ENCODE measurements around the gene EXOC1.
A peak's percentile ranks its signal among the peaks of the same experiment; 100 is the strongest.

Gene EXOC1

DNA sequence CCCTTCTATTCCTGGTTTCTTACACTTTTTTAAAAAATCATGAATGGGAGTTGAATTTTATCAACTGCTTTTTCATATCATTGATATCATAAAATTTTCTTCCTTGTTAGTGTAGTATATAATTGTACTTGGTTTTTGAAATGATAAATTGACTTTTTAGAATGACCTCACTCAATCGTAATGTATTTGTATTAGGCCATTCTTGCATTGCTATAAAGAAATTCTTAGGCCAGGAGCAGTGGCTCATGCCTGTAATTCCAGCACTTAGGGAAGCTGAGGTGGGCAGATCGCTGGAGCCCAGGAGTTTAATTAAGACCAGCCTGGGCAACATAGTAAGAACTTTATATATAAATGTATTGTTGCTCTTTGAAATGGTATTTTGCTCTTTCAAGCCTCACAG lies 6.3 kb downstream of the EXOC1 start:
- no peak for DNase-seq

DNA sequence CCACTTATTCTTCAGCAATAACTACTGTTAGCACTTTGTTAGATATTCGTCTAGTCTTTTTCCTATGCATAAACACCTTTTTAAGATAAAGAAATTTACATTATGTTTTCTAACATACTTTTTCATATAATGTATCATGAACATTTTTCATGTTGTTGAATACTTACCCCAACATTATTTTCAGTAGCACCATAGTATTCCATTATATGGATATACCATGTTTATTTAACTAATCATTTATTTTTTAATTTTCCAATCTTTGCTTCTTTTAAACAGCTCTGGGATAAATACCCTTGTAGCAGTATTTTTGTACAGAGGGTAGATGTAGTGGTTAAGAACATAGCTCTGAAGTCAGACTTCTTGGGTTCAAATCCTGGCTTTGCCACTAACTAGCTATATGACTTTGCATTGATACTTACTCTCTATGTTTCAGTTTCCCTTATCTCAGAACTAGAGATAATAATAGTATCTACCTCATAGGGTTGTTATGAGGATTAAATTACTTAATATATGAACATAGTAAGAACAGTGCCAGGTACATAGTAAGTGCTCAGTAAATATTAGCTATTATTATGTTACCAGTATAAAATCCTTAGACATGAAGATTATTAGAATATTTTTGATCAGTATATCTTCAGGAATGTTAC lies 11.3 kb downstream of the EXOC1 start:
- no peak for DNase-seq

DNA sequence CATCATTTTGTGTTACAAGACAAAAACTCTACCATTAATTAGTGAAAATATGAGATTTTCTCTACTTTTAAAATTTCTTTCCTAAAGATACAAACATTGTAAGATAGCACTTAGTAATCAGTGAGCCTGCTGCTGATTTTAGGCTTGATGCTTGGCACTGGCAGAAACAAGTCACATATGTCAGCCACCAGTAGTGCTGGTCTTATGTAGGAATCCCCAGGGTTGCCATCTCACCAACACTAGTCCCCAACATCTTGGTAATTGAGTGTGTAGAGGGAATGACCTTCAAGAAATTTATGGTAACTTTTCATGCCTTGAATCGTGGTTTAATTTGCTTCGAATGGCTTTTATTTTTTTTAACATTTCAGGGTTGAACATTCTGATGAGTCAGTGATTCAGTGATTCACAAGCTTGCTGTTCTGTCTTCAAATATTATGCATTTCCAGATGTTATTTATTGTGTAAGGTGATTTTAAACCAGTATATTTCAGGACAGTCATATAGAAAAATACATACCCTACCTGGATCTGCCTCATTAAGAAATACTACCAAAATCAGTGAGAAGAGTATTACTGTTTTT lies 11.9 kb downstream of the EXOC1 start:
- no peak for DNase-seq

DNA sequence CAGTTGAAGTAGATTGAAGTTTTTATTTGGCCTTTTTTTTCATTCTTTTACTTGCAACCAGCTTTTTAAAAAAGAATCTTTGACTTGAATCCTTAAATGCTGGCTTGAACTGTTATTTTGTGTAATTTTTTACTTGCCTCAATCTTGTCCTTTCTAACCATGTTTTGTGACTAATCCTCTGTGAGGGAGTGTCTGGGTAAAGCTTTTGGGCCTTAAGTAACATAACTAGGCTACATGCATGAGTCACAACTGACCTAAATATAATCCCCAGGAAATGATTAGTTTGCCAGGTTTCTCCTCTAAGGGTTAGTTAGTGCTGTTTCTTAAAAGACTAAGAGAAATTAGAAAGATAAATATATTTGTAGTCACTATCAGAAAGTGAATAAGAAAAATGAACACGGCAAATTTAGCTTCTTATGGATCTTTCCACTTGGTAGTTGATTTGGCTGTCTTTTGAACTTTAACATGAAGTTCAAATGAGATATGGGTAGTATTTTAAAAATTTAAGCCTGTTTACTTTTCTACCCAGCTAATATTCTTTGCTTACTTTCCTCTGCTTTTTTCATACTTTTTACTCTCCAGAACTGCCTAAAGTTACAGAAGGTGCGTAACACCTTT lies 13.0 kb downstream of the EXOC1 start:
- DNase-seq, result no peak

DNA sequence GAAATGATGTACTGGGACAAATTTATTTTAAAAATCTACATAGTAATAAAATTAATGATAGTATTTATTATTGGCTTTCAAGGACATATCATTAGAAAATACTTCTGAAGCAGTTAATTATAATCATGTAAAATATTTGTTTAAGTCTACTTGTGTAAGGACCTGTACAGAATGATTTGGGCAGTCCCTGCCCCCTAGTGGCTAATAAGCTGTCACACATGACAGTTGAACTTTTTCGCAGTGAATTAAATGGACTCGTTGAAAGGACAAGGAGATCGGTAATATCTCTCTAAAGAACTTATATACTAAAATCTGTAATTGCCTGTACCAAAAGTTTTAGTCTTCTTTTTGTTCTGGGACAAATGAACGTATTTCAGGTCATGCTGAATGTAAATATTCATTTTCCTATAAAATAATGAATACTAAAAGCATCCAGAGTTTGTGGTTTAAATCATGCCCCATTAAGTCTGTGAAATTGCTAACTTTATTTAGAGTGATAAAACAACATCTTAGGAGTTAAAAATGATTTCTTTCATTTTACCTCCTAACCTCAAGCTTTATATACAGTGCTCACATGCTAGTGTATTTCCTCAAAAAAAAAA lies 13.6 kb downstream of the EXOC1 start:
- DNase-seq, result peak; percentile 83

DNA sequence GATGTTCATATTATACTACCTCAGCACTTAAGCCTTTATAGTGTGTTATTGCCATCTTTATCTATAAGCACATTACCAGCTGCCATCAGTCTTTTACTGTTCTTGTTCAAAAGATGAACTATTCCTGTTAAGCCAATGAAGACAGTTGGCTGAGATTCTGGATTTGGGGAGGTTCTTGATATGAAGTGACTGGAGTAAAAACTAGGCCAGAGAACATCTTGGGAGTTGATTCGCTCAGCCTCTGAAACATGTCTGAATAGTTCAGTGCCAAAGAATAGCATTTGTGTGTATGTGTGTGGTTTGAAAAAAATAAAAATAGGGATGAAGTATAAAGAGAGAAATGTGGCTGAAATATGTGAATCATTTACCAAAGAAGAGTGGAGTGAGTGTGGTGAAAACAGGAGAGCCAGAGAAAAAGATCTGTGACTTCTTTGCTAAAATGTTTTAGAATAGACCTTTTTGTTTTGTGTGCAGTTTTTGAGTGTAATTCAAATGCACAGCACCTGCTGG lies 15.2 kb downstream of the EXOC1 start:
- DNase-seq, result no peak

DNA sequence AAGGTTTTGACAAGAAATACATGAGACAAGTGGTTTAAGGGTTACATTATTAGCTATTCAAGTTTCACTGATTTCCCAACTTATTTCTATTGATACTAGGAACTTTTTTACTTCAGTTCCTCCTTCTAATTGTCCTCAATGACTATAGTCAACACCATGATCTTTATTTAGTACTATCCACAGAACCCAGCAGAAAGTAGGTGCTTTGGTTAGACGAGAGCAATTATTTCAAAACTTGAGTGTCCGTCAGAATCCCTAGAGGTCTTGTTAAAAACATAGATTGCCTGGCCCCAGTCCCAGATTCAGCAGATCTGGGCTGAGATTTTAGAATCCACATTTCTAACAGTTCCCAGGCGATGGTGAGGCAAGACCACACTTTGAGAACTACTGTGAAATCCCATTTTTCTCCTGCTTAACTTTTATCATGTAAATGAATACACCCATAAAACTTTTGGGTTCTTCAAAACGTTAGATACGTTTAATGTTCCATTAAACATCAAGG lies 17.9 kb downstream of the EXOC1 start:
- DNase-seq, result no peak

DNA sequence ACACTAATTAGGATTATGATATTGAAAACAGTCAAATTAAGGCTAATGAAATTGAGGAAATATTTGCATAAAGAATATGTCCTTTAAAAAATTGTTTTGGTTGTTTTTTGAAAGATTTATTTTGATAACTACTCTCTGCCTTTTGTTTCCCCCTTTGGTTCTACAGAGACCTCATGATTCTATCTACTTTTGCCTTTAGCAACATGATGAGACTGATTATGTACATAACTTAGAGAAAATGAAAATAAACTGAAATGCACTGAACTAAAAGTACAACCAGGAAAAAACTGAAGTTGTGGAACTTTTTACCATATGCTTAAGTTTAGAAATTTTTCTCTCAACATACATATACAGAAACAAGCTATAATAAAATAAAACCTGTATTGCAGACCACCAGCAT lies 21.4 kb downstream of the EXOC1 start:
- DNase-seq, result no peak

DNA sequence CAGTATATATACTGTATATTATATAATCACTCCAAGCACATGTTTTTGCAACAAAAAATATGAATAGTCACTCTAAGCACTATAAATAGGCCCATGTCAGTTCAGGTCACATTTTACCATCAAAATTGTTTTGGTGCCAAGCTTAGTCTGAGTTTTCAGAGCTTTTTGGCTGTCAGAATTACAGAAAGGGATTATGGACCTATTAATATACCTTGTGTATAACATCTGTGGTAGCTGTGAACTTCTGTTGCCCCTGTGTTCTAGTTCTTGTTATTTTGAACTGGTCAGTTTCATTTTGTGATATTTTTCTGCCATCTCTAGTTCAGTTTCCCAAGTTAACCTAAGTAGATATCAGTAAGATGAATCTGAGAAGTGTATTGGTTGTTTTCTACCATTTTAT lies 22.9 kb downstream of the EXOC1 start:
- no peak for DNase-seq

DNA sequence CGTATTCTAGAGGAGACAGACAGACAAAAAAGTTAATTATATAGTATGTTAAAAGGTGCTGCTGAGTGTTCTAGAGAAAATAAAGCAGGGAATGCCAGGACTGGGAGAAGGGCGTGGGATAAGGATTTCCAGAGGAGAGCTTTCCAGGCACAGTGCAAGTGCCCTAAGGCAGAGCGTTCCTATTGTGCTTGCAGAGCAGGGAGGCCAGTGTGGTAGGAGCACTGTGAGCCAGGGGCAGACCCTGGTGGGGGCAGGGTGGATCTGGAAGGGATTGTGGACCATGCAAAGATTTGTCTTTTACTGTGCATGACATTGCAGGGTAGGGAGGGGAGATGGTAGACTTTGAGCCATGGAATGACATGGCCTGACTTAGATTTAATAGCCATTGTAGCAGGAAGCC lies 25.8 kb downstream of the EXOC1 start:
- DNase-seq, result no peak

DNA sequence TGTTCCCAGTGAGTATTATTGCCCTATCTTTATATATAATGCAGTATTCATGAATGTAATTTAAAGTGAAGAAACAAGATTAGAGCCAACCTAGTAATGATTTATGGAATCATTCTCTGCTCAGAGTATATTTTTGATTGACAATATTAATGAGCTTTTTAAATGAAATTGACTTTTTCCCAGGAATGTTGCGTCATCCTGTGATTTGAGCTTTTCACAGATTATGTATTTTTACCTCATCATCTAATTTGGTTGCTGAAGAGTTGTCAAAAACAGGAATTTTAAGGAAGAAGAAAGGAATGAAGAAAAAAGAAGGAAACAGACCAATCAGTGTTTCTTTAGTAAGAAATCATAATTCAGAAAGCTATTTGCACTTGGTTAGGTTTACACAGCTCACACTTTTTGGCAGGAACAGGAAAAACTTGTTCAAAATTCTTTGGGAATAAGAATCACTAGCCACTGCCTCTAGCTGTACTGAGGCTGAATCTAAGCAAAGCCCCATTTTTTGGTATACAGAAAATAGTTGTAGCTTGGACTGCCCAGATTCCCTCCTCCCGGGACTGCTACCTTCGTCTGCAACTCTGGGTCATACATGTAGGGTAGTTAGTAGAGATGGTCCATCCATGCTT lies 27.3 kb downstream of the EXOC1 start:
- no peak for DNase-seq

DNA sequence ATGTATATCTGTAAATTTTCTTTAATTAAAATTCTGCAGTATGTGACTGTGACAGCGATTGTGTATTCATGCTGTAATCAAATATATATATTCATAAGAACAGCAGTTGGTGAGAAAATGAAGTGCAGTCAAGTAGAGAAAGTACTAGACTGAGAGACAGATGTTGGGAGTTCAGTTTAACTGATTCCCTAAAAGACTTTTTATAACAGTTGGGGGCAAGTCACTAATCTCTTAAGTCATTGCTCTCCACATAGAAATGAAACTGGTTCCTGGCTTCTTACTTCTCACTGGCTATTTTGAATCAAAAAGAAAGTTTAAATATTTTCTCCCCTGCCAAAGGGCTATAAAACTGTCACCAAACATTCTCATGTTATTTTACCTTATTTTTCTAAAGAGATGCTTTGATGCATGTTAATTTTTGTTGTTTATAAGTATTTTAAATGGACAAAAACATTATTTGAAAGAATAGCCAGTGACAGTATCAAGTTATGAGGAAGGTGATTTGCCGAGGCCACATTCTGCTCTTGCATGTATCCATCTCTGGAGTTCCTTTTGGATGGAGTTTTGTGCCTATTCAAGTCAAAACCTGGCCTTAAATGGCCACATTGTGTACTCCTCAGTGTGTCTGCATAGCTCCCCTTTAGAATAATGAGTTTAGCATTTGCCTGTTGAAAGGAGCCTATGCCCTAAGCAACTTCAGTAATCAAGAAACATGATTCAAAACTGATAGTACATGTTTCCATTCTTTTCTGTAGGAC lies 30.8 kb downstream of the EXOC1 start:
- no peak for DNase-seq

DNA sequence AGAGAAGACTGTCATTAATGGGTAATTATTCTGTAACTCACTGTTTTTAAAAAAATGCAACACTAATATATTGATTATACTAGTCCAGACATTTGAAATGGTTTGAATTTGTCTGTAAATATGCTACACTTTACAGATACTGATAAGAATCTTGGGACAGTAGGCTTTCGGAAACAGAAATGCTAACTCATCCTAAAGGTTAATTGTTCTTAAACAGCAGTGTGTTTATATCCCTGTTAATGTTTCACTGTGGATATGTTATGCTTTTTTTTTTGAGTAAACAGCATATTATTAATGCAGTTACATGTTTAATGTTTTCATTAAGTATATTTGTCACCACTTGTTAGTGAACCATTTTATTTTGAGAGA lies 31.4 kb downstream of the EXOC1 start:
- DNase-seq, result no peak

DNA sequence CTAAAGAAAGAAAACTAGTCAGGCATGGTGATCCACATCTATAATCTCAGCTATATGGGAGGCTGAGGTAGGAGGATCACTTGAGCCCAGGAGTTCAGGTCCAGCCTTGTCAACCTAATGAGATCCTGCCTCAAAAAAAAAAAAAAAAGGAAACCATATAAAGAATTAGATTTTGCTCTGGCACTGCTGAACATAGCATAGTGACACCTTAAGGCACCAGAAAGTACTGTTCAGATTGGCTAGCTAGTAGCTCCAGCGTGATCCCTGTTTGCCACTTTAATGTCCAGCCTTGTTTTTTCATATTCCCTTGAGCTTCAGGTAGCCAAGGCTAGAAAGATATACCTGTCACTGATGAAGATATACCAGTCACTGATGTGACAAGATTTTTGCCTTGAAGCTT lies 34.1 kb downstream of the EXOC1 start:
- DNase-seq, result no peak

DNA sequence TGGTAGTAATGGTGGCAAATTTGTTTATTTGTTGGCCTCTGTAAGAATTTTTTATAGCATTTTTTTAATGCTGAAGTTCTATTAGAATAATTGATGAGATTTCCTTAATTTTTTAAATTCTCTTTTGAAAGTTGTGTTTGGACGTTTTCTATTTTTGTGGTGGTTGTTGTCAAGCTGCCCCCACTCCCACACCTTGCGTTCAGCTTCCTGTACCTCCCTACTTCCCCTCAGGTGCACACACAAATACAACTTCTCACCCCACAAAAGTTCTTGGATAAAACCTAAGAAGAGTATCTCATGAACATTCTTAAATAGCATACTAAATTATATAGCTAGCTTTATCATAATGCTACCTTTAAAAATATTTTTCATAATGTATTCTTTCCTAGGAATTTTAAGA lies 38.7 kb downstream of the EXOC1 start:
- DNase-seq, result no peak

DNA sequence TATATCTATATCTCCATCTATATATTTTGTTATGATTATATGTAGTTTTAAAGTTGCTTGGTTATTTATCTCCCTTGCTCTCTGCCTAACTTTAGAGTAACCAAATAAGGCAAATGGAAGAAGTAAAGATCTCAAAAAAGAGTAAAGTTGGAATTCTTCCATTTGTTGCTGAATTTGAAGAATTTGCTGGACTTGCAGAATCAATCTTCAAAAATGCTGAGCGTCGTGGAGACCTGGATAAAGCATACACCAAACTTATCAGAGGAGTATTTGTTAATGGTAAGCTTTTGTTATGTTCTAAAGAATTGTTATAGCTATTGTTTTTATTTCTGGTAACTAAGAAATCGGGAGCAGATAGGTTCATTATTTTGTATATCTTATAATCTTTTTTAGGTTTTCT lies 43.2 kb downstream of the EXOC1 start:
- no peak for DNase-seq

DNA sequence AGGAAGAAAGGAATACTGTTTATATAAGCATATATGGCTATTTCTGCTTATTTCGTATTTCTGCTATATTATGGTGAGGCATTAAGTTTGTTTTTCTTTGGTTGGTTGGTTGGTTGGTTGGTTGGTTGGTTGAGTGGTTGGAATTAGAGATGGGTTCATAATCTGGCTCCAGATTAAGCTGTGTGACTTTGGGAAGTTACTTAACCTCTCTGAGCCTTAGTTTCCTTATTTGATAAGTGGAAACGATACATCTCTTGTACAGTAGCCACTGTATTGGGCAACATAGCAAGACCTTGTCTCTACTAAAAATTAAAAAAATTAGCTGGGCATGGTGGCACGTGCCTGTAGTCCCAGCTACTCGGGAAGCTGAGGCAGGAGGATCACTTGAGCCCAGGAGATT lies 49.2 kb downstream of the EXOC1 start:
- DNase-seq, result no peak

DNA sequence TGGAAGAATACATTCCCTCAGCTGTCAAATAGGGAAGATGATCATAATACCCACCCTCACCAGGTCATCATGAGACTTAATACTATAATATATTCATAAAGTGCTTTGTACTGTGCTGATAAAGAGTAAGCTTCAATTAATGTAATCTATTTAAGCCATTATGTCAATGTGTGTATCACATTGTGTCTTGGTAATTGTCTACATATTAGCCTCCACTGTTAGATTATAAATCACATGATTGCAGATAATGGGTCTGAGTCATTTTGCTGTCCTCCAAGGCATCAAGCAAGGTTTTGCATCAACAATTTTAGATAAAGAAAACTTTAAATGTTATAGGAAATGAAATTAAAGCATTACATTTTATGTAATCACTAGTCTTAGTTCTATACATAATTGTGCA lies 50.1 kb downstream of the EXOC1 start:
- no peak for DNase-seq

DNA sequence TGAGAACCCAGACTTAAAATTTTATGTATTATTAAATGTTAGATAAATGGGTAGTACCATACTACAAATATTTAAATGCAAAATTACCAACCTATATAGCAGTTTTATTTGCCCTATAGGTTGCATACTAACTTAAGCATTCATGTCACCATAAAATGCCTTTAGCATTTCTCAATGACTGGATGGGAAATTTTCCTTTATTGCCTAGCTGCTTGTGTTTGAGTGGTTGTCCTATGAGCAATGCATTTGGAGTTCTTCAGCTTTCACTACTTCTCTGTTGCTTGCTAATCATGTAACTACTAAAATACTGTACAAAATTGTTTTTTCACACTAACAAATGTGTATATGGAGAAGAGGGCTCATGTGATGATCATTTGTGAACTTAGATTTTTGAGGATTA lies 51.1 kb downstream of the EXOC1 start:
- DNase-seq, result no peak

DNA sequence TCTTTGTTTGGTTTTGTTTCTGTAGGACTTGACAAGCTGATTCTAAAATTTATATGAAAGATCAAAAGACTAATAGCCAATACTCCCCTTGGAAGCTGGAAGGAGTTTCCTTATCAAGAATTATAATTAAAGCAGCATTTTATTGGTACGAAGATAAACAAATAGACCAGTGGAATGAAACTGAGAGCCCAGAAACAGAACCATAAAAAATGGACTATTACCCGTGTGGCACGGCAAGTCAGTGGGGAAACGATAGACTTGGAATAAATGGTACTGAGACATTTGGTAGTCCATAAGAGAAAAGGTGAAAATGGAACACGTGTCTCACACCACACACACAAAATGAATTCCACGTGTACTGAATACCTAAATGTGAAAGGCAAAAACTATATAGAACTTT lies 52.9 kb downstream of the EXOC1 start:
- no peak for DNase-seq

DNA sequence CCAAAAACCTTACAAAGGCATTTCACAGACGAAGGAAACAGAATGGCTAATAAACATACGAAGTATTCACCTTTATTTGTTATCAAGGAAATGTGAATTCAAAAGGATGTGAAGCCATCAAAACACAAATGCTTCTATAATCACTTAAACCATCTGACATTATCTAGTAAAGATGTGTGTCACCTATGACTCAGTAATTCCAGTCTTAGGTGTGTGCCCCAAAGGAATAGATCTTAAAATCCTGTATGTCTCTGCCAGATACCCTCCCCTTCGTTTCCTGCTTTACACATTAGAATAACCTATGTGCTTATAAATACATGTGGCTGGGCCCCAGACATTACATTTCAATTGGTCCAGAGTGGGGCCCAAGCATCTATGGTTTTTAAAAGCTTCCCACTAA lies 53.5 kb downstream of the EXOC1 start:
- DNase-seq, result no peak

DNA sequence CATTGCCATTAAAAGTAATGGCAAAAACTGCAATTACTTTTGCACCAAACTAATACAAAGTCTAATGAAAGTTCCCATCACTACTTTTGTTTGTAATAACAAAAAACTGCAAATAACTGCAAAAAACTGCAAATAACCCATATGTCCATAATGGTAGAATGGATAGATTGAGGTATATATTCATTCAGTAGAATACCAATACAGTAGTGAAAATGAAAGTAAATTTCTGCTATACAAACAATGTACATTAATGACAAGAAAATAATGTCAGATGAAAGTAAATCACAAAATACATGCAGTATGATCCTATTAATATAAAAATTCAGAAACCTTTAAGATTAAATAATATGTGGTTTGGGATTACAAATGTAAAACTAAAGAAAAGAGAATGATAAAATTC lies 54.0 kb downstream of the EXOC1 start:
- DNase-seq, result no peak

DNA sequence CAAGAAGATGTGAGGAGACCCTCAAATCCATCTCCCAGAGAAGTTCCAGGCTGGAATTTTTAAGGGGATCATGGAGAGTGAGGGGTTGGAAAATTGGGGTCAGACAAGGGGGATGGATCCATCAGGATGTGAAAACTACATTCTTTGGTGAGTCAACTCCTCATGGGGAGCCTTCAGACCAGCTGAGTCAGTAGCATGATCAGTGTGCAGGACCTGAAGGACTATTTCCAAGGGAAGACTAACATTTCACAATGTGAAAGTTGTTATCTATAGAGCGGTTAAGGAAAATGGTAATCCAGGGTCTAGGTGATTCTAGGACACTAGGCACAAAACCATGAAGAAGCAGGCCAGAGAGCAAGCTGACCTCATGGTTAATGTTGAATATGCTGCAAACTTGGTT lies 56.7 kb downstream of the EXOC1 start:
- DNase-seq, result no peak
